Fibroblast of villous mesenchyme (primary cell): ENCODE results near the gene TRIM36. TPM values are rescaled to one million over a fixed set of nuclear protein-coding genes. Genes with fewer than 3 reads are reported as not detected.

Experiments used
- DNase-seq: peaks from one replicate; pipeline ENCODE4 v3.0.0-alpha.2; 2010; ENCODE audit warnings: low read depth
- H3K4me3 ChIP-seq: 2 replicates; pipeline ENCODE4 v1.5.1; 2011; ENCODE audit warnings: low read depth, mild to moderate bottlenecking, low read length
- CTCF ChIP-seq: IDR thresholded peaks from 2 replicates; pipeline ENCODE4 v1.5.1; 2012; ENCODE audit warnings: low read depth, mild to moderate bottlenecking, low read length; ENCODE audit not compliant: insufficient read depth
- total RNA-seq: library from RNA; depleted of rRNA; stranded (reverse); fragments of >200 nt; gene quantifications from 2 replicates; pipeline ENCODE4 v1.2.3, GENCODE V29; 2012

Gene TRIM36
- total RNA-seq, 1 donor, result 2.2 TPM

- DNase-seq, result no peak
- TF ChIP-seq CTCF, result no peak
- no peak overlapping the region for H3K4me3 ChIP-seq
Observed at GRCh38 chr5:115084246-115084793, 85.4 kb downstream of the TRIM36 start.

- TF ChIP-seq CTCF, result no peak
- no peak overlapping the region for H3K4me3 ChIP-seq
- no peak for DNase-seq
Observed at GRCh38 chr5:115079924-115080623, 89.6 kb downstream of the TRIM36 start.

Other genes starting within 250 kb of the TRIM36 start
- gene PGGT1B, start 93.0 kb upstream of the TRIM36 start, total RNA-seq, result 16.1 and 21.2 TPM in 2 replicates
- 5.2 and 6.4 TPM in 2 replicates for gene CCDC112, start 126.7 kb upstream of the TRIM36 start, total RNA-seq